CMK (cell line): ENCODE data around the gene NFASC.
A peak's percentile ranks its signal among the peaks of the same experiment; 100 is the strongest.

Experiments used
- DNase-seq: peaks from one replicate; pipeline ENCODE4 v3.0.0-alpha.2; 2010; ENCODE audit warnings: low read depth

NFASC gene

DNA sequence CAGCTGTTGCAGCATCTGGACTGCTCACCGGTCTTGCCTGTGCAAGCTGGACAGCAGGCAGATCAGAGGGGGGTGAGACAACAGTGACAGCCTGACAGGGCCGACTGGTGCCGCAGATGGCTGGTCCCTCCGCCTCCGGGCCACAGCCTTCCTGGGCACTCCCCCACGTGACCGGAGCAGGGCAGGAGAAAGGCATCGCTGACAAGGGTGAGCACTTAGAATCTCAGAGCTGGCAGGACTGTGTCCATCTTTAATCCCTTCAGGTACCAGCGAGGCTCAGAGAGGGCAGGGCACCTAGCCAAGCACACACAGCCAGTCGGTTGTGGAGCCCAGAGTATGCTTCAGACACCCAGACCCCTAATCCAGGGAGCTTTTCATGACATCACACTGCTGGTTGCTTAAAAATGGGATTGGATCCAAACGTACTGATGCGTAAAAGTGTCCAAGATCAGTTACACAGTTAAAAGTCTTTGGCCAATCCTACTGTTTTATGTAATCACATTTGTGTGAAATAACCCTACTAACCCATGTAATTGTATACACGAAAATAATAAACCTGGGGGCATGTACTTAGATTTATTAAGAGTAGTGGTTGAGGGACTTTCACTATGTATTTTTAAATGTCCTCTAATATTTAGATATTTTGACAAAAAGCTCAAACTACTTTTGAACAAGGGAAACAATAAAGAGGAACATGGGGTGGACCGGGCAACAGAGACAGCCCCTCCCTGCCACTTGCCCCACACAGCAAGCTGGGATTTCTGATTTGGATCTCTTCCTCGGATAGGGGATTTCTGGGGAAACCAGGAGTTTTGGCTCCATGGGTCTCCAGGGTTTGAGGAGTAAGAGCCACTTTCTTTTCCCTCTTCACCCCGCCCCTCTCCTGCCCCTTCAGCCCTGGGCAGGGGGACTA lies 171.6 kb downstream of the NFASC start:
- no peak for DNase-seq

DNA sequence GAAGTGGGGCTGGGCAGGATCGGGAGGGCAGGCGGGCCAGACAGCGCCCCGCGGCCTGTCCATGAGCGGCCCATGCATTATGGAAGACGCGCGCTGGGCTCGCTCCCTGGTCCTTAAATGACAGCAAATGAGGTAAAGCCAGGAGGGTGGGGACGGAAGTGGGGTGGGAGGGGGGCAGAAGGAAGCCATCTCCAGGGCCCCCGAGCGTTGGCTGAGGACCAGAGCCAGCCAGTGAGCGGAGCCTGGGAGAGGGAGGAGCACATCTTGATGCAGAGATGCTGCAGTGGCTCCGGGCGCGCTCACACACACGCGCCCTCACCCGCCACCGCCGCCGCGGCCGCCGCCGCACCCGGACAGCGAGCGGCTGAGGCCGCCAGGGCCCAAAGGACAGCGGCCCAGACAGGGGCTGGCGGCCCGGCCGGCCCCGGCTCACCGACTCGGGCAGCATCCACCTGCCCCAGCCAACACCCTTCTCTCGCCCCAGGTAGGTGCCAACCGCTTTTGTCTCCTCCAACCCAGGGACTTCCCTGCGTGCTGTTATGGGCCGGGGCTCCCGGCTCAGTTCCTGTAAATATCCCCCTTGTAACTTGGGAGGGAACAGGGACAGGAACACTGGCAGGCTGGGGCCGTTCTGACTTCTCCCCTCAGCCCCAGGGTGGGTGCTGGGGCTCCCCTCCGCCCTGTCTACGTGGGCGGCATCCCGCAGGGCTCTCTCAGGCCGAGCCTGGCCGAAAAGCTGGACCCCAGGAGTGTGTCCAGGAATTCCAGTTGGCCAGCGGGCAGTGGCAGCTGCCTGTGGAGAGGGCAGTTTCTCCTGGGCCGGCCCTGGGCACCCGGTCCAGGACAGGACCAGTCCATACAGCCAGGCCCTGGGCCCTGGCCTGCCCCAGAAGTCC lies 172.5 kb downstream of the NFASC start, which contains the start of gene CNTN2:
Gene CNTN2 (plus strand): TSS at position 302 of the 896 bp plus-strand sequence. CDS start 9,974 bp downstream, outside the sequence.
- no peak for DNase-seq

DNA sequence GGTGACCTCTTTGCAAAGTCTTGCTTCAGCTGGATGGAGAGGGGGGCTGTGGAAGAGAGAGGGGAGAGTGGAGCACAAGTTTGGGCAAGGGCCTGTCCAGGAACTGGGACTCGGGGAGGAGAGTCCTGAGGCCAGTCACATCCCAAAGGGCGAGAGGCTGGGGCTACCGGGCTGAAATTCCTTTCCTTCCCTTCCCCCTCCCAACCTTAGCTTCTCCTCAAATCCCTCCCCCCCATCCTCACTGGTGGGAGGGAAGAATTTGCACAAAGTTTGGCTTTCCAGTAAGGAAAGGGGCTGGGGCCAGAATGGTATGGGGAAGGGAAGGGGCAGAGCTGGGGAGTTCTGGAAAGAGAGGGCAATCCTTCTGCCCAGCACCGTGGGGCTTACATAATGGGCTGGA lies 173.2 kb downstream of the NFASC start:
- no peak for DNase-seq

DNA sequence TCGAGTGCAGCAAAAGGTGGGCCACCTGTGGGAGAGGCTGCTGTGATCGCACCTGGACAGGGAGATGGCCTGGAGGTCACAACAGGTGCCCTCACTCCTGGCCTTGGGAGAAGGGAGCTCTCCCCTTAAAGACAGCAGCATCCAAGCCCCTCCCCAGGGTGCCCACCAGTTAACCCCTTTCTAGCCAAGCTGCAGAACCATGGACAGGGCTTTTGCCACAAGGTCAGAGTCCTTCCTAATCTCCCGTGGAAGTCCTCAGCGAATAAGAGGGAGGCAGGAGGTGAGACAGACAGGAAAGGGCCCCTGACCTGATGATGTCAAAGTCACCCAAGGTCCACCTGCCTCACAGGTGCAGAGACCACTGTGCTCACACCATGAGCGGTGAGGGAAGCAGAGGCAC lies 174.1 kb downstream of the NFASC start:
- no peak for DNase-seq

DNA sequence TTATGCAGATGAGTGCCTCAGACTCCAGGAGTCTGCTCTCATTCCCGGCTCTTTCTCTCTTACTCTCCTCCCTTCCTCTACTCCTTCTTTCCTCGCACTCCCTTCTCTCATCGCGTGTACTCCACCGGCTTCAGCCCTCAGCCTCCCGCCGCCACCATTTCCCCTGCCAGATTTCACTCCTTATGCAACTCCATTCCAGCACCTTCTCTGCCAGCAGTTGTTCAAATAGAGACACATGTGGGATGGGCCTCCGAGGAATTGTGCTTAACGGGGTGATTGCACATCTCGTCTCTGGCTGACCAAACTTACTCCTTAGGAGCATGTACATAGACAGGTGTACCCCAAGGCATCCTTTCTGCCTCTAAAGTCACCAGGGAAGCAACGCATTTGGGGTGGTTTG lies 174.5 kb downstream of the NFASC start:
- DNase-seq, result no peak

DNA sequence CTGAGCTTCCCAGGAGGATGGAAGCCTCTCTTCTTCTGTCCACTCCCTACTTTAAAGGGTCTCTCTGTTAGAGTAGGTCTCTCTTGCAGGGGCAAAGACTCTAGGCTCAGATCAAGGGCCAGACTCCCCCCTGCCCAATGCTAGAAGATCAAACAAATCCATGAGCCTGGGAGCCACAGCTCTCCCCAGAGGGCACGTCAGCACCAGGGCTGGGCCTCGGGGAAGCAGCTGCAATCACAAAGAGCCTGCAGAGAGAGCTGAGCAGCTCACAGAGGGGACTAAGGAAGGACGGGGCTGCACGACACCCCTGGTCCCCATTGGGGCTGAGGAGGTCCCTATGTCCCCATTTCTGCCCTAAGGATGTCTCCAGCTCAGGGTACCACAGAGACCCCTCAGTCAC lies 176.2 kb downstream of the NFASC start:
- no peak for DNase-seq

DNA sequence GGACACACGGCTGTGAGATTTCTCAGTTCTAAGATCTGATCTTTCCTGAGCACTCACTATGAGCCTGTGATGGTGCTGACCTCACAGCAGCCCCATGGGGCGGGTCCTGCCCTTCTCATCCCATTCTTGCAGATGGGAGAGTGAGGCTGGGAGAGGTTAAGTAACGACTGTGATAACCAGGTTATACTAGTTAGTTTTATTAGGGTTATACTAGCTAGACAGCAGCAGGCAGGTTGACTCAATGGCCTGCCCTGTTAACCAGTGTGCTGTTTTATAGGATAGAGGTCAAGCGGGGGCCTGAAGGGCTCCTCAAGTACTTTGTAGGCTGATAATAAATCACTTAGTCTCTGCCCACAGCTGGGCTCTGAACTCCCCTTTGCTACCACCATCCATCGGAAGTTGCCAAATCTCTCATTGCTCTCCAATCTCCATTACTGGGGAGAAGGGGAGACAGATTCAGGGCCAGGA lies 177.1 kb downstream of the NFASC start:
- no peak for DNase-seq

DNA sequence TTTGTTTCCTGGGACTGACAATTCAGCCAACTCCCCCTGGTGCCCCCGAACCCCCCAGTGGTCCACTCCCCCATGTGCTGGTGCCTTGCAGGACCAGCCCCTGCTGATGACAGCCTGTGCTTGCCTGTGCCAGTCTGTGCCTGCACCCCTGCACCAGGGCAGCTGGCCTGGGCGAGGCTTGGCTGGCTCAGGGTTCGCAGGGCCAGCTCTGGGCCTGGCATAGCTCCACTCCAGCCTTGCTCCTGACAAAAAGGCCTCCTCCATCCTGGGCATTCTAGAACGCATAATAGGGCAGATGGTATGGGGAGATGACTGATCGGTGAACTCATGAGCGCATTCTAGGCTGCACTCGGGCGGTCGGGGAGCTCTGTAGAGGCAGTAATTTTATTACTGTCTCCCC lies 177.7 kb downstream of the NFASC start:
- DNase-seq, result no peak

DNA sequence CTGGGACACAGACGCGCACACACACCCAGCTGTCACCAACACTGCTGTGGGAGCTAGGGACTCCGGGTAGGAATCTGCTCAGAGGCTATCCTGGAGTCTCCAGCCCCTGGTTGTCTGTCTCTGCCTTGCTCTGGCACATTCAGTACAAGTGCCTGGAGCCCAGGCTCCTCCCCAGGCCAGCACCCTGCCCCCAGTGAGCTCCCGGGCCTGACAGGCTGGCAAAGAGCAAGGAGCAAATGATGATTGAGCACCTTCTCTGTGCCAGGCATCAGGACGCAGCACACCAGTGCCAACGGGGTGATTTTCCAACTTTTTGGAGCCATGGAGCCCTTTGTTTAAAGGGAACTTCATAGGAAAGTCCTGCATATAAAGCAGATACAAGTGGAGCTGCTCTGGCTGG lies 178.8 kb downstream of the NFASC start:
- no peak for DNase-seq

DNA sequence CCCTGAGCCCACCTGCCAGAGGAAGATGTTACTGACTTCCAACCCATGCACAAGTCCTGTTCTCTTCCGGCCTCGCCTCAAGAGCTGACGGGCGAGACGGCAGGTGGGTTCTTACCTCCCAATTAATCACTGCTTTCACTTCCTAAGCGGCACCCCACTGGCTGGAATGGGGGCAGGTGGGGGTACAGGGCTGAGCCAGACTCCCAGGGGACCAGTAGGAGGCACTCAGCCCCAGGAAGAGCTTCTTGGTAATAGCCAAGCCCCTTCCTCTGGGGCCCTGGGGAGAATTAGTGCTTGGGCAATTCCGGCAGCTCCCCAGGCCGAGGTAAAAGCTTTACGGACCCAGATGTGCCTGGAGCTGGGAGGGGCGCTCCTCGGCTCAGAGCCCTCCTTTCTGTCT lies 182.0 kb downstream of the NFASC start:
- no peak for DNase-seq

DNA sequence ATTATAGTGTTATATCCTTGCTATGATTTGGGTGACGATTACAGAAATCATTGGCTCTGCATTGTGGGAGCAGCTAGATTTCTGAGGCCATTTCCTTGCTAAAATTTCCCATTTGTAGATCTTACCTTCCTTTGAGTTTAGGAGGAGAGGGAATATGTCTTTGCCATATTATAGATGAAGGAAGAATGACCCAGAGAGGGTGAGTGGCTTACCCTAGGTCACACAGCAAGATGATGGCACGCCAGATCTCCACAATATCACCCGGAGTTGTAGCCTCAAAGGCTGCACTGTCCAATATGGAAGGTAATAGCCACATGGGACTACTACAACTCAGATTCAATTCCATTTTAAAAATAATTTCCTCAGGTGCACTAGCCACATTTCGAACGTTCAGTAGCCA lies 182.6 kb downstream of the NFASC start:
- DNase-seq, result no peak

DNA sequence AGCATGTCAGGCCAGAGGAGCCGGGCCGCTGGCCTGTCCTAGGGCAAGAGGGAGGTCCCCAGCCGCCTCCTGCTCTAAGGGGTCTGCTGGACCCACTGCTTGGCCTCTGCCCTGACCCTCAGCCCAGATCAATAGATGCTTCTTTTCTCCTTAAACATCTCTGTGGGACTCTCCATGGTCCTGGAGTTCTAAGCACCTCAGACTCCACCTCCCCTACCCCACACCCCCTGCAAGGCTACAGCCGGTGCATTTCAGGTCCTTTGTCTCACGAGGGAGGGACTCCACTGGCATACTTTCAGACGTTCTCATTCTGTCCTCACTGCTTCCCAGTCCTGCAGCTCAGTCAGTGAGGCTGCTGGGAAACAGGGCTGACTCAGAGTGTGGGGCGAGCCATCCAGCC lies 183.4 kb downstream of the NFASC start:
- no peak for DNase-seq

DNA sequence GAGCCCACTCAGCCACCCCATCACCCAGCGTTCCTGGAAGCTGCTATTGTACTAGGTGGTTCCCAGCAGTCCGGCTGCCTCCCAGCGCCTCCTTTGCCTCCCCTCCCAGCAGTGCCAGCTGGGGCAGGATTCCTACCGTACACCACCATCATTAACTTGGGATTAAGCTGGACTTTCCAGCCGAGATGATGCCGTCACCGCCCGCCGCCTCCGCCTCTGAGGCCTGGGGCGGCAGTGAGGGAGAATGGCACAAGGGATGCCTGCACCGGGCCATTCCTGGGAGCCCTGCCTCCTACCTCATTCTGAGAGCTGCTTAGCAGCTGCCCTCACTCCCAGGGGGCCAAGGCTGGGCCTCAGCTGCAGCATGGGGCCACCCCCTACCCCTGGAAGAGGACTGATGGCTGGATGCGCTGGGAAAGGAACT lies 185.5 kb downstream of the NFASC start:
- DNase-seq, result no peak

DNA sequence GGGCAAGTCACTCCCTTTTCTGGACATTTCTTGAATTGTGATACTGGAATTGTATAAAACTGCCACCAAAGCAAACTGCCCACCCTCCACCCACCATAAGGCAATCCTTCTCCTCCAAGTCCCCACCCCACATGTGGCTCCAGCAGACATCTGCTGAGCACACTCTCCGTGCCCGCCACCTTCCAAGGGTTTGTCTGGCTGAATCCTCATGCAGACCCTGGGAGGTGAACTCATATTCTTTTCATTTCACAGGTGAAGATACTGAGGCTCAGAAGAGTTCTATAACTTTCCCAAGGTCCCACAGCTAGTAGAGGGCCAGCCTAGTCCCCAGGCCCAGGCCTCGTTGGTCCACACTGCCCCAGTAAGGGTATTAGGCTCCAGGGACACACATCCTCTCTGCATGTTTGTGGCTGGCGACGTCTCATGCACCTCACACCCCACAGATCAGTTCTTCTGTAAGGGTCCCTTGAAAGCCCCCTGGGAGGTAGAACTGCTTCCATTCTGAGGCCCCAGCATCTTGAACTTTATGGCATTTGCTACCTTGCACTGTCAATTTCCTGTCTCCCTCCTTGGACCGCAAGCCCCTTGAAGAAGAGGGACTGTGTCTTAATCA lies 186.4 kb downstream of the NFASC start:
- no peak for DNase-seq

DNA sequence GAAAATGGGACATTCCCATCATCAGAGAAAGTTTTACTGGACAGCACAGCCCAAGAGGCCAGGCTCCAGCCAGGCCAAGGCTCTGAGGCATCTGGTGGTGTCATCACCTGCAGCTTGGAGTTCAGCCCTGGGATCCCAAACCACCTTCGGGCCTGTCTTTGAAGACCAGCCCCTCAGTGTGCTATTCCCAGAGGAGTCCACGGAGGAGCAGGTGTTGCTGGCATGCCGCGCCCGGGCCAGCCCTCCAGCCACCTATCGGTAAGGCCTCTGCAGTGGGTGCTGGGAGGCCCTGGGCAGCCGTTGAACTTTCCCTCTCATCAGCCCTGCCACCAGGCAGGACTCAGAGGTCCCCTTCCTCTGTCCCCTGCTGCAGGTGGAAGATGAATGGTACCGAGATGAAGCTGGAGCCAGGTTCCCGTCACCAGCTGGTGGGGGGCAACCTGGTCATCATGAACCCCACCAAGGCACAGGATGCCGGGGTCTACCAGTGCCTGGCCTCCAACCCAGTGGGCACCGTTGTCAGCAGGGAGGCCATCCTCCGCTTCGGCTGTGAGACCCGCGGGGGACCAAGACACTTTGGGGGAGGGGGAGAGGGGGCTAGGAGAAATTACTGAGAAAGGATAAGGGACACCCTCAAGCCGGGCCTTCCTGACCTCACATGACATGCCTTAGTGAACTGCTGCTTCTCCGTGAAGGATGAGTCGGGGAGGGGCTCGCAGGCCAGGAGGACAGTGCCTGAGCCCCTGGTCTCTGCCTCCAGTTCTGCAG lies 187.3 kb downstream of the NFASC start:
- DNase-seq, result no peak

DNA sequence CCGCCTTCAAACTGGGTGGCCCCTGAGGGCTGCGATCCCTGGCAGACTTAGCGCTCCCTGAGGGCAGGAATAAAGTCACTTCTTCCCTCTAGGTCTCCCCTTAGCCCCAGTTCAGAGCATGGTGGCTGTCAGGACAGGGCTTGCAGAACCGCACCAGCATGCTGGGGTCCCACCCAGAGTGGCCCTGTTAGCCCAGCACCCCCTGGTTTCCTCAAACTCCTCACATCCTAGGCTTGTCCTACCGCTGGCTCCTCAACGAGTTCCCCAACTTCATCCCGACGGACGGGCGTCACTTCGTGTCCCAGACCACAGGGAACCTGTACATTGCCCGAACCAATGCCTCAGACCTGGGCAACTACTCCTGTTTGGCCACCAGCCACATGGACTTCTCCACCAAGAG lies 188.2 kb downstream of the NFASC start:
- DNase-seq, result no peak

DNA sequence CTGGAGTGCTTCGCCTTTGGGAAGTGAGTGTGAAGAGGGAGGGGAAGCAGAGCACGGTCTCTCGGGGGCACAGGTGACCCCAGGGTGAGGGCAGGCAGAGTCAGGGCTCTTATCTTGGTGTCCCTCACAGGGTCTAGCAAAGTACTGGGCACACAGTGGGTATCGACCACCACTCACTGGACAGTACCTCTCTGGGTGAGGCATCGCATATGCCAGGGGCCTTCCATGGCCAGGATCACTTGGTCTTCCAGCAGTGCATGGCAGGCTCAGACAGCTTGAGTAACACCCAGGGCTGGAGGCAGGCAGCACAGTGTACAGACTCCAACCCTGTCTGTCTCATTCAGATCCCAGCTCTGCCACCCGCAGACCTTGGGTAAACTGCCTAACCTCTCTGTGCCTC lies 189.0 kb downstream of the NFASC start:
- DNase-seq, result no peak

DNA sequence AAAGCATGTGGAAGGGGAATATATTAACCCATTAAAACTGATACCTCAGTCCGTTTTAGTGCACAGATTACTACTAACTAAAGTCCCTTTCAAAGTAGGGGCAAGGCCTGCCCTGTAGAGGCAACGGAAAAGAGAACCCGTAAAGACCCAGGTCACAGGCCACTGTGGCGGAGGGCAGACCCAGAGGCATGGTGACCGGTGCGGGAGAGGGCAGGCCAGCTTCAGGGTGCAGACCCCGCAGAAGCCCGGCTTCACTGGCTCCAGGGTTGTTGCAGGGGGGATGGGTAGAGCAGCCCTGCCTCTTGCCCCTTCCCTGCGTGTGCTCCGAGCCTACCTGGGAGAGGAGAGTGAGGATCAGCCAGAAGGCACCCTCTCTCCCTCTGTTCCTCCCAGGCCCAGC lies 190.1 kb downstream of the NFASC start:
- DNase-seq, result no peak

DNA sequence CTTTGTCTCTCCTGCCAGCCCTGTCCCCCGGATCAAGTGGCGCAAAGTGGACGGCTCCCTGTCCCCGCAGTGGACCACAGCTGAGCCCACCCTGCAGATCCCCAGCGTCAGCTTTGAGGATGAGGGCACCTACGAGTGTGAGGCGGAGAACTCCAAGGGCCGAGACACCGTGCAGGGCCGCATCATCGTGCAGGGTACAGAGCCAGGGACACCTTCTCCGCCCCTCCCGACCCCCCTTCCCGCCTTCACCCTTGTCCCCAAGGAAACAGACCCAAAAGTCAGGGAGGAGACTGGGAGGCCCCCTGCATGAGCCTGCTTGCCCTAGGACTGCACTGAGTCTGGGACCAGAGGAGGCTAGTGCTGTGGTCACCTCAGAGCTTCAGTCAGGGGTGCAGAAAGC lies 190.6 kb downstream of the NFASC start:
- DNase-seq, result no peak

DNA sequence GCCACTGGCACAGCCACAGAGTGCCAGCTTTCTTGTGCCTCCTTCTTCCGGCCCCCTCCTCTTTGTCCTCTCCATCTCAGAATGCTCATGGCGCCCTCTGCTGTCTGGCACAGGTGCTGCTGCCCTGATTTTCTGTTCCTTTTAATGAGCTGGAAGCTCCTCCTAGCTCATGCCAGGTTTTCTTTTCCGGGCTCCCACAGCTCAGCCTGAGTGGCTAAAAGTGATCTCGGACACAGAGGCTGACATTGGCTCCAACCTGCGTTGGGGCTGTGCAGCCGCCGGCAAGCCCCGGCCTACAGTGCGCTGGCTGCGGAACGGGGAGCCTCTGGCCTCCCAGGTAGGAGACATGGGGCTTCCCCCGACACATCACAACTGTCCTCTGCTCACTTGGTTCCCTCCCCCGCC lies 191.0 kb downstream of the NFASC start:
- DNase-seq, result peak; percentile 42

DNA sequence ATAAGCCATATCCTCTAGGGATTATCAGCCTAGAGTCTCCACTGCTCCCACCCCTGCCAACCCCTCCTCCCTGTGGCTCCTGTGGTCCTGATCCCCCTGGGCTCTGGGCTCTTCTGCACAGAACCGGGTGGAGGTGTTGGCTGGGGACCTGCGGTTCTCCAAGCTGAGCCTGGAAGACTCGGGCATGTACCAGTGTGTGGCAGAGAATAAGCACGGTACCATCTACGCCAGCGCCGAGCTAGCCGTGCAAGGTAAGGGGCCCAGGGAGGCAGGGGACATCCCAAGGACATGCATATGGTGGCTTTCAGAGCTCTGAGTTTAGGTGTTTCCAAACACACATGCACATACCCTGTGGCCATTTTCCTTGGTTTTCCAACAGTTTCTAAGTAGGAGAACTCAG lies 191.7 kb downstream of the NFASC start:
- no peak for DNase-seq

DNA sequence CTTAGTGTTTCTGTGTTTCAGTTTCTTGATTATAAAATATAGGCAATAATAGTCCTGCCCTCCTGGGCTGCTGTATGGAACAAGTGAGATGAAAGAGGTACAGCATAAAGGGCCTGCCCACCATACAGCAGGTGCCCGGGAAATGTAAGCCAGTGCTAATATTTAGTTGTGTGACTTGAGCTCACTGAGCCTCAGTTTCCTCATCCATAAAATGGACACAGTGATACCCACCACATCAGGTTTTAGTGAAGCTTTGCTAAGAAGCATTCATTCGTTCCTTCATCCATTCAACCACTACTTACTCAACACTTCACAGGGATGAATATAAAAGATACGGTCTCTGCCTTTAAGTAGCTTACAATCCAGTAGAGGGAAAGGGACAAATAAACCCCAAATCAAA lies 192.2 kb downstream of the NFASC start:
- no peak for DNase-seq
